ENCODE measurements around the gene VRK3. TPM values are rescaled to one million over a fixed set of nuclear protein-coding genes. Genes with fewer than 3 reads are reported as not detected.

VRK3 gene
- total and polyA plus RNA-seq, 4 donors = 16.2 to 23.6 (median 20.3) TPM

GRCh38 chr19:50000038-50000840 is 24.9 kb downstream of the VRK3 start:
- Histone ChIP-seq H3K9ac (ENCODE audit: low read depth in 1 of 2, low read length in 2 of 2) (no peak overlapping the region), H3K36me3 (ENCODE audit: control insufficient read depth in 4 of 4, insufficient read depth in 3 of 4, low read depth in 1 of 4, low read length in 3 of 4) (peaks cover 15 to 85% (median 34%) of the 10 kb centered on the region in 4 donors), H3K9me3 (ENCODE audit: control insufficient read depth in 4 of 4, low read length in 3 of 4) (no peaks in the 10 kb centered on the region), H3K27ac (ENCODE audit: low read depth in 1 of 2, low read length in 2 of 2) (no peak overlapping the region), H3K4me1 (ENCODE audit: control insufficient read depth in 4 of 4, insufficient read depth in 4 of 4, low read length in 3 of 4) (peaks cover 0 to 3% (median 0%) of the 10 kb centered on the region in 4 donors), H3K27me3 (ENCODE audit: control insufficient read depth in 4 of 4, insufficient read depth in 4 of 4, low read length in 3 of 4) (no peaks in the 10 kb centered on the region), H3K4me3 (ENCODE audit: low read depth in 1 of 3, low read length in 3 of 3) (no peak overlapping the region)
- 93% methylated on average over 20 of the region's 20 CpGs for WGBS
- TF ChIP-seq REST (IDR thresholded peaks at IDR 0.05) (no peak), TAF1 (conservative IDR thresholded peaks at IDR 0.05) (no peak), FOXA2 (IDR thresholded peaks at IDR 0.05) (no peak), NR2F2 (IDR thresholded peaks at IDR 0.05) (no peak), SP1 (IDR thresholded peaks at IDR 0.05) (no peak), ZBTB33 (IDR thresholded peaks at IDR 0.05) (no peak), HNF4A (conservative IDR thresholded peaks at IDR 0.05) (no peak), YY1 (IDR thresholded peaks at IDR 0.05) (no peak), FOXA1 (IDR thresholded peaks at IDR 0.05) (no peak), MAX (IDR thresholded peaks at IDR 0.05) (no peak), RAD21 (IDR thresholded peaks at IDR 0.05) (no peak), CTCF (IDR thresholded peaks at IDR 0.05; ENCODE audit: low read depth, low read length, missing input control) (no peak), HNF4G (IDR thresholded peaks at IDR 0.05) (no peak), GABPA (IDR thresholded peaks at IDR 0.05 in 1 of 2, conservative IDR thresholded peaks at IDR 0.05 in 1 of 2) (no peak), JUND (IDR thresholded peaks at IDR 0.05) (no peak), EGR1 (IDR thresholded peaks at IDR 0.05; ENCODE audit: low read depth in 2 of 2) (no peak), ATF3 (IDR thresholded peaks at IDR 0.05) (no peak)
- no peak for DNase-seq (ENCODE audit: low spot score)

All from liver (tissue), 9 donors.